ENCODE data around the gene ZNF358.

- TF ChIP-seq, protein P1, sequence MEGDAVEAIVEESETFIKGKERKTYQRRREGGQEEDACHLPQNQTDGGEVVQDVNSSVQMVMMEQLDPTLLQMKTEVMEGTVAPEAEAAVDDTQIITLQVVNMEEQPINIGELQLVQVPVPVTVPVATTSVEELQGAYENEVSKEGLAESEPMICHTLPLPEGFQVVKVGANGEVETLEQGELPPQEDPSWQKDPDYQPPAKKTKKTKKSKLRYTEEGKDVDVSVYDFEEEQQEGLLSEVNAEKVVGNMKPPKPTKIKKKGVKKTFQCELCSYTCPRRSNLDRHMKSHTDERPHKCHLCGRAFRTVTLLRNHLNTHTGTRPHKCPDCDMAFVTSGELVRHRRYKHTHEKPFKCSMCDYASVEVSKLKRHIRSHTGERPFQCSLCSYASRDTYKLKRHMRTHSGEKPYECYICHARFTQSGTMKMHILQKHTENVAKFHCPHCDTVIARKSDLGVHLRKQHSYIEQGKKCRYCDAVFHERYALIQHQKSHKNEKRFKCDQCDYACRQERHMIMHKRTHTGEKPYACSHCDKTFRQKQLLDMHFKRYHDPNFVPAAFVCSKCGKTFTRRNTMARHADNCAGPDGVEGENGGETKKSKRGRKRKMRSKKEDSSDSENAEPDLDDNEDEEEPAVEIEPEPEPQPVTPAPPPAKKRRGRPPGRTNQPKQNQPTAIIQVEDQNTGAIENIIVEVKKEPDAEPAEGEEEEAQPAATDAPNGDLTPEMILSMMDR (IDR thresholded peaks at IDR 0.05): no peak
- TF ChIP-seq POLR2A (IDR thresholded peaks at IDR 0.05) (no peak), POLR2AphosphoS5 (IDR thresholded peaks at IDR 0.05) (no peak)
These were observed 48.6 kb upstream of the ZNF358 start for GRCh38 chr19:7467009-7467989.

Measured in upper lobe of left lung (tissue), 4 donors.